Measurements from ENCODE around the gene CTNNA2. TPM values are rescaled to one million over a fixed set of nuclear protein-coding genes. Genes with fewer than 3 reads are reported as not detected.

CTNNA2 gene
- total RNA-seq, 1 experiment from 2014 or later: not detected

GRCh38 chr2:80073134-80073561, 560.3 kb downstream of the CTNNA2 start:
- CTCF ChIA-PET: no interaction called here
- TF ChIP-seq EZH2 (IDR thresholded peaks at IDR 0.05; ENCODE audit: low read depth) (no peak), CTCF (conservative IDR thresholded peaks at IDR 0.05) (peak; percentile 77)
- BruUV-seq (replicated peaks): no TSS peak

DNA sequence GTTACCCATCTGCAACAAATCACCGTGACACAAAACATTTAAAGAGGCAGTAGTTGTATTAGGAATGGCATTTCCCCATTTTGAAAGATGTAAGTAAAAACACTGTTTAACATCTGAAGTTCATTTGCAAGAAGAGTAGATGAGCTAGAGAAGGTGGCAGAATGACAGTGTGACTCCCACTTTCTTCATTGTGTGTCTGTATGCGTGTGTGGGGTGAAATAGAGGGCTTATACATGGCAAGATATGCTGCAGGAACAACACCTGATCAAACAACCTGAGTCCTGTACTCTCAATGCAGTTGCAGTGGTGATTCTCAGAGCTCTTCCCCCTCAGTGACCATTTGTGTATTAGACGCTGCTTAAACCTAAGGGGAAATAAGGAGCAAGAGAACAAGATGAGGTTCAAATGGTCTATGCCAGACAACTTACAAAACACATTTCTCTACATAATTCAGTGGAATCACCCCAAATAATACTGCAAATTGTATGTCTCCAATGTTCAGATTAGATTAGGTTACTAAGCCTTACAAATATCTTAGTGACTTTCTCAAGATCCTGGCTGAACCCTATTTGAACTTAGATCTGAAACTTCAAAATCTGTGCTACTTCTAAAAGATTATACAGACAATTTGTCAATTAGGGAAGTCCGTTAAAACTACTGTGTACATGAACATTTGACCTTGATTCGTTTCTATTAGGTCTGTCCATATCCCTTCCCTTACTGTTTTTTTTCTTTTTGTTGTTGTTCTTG, 561.6 kb downstream of the CTNNA2 start:
- no peak overlapping the region for H2AFZ ChIP-seq
- peaks cover 13% of the 10 kb centered on the region; the same call in 1 of the 2 replicates for H3K27me3 ChIP-seq (ENCODE audit: insufficient read depth, low read depth)
- no peak overlapping the region for H3K27ac ChIP-seq
- no peaks in the 10 kb centered on the region for H3K9me2 ChIP-seq (ENCODE audit: insufficient read depth)
- no peaks in the 10 kb centered on the region for H3K4me1 ChIP-seq (replicated peaks; ENCODE audit: insufficient read depth)
- H3K4me2 ChIP-seq: no peak overlapping the region
- no peaks in the 10 kb centered on the region for H3K79me2 ChIP-seq (ENCODE audit: low read depth)
- POLR2A ChIA-PET (ENCODE audit: unreplicated experiment): no interaction called here
- H3K4me3 ChIP-seq: no peak overlapping the region
- no peak for DNase-seq
- H3K36me3 ChIP-seq (ENCODE audit: low read depth): no peaks in the 10 kb centered on the region
- no peaks in the 10 kb centered on the region for H3K9me3 ChIP-seq (ENCODE audit: insufficient read depth, low read depth)
- intact Hi-C loops (cut with micrococcal nuclease; ENCODE audit: unreplicated experiment): no loop called here
- H4K20me1 ChIP-seq (ENCODE audit: insufficient read depth): no peaks in the 10 kb centered on the region
- CTCF ChIA-PET: interaction anchor here (0.6 kb wide), 1 partner anchor 387 kb away, joined by 3 read pairs; no protein-coding TSS in a partner anchor
- TF ChIP-seq EZH2 (IDR thresholded peaks at IDR 0.05; ENCODE audit: low read depth) (no peak), CTCF (conservative IDR thresholded peaks at IDR 0.05) (no peak)
- no peaks in the 10 kb centered on the region for H3F3A ChIP-seq (ENCODE audit: insufficient read depth, low read depth)
- BruUV-seq (replicated peaks): no TSS peak

More at GRCh38 chr2:80073134-80073561, 560.3 kb downstream of the CTNNA2 start:
- Histone ChIP-seq H3K4me1 (replicated peaks; ENCODE audit: insufficient read depth) (no peaks in the 10 kb centered on the region), H4K20me1 (ENCODE audit: insufficient read depth) (no peaks in the 10 kb centered on the region), H2AFZ (no peak overlapping the region), H3K4me3 (no peak overlapping the region), H3K36me3 (ENCODE audit: low read depth) (no peaks in the 10 kb centered on the region), H3K9me3 (ENCODE audit: insufficient read depth, low read depth) (no peaks in the 10 kb centered on the region), H3K79me2 (ENCODE audit: low read depth) (no peaks in the 10 kb centered on the region), H3K27me3 (ENCODE audit: insufficient read depth, low read depth) (peaks cover 13% of the 10 kb centered on the region; the same call in 1 of the 2 replicates), H3K9me2 (ENCODE audit: insufficient read depth) (no peaks in the 10 kb centered on the region), H3K4me2 (no peak overlapping the region), H3F3A (ENCODE audit: insufficient read depth, low read depth) (no peaks in the 10 kb centered on the region), H3K27ac (no peak overlapping the region)
- intact Hi-C loops (cut with micrococcal nuclease; ENCODE audit: unreplicated experiment): no loop called here
- DNase-seq: peak in 1 of 2 experiments; percentile 14
- POLR2A ChIA-PET (ENCODE audit: unreplicated experiment): no interaction called here

GRCh38 chr2:80075719-80076118, 562.9 kb downstream of the CTNNA2 start:
- Histone ChIP-seq H3K27ac (no peak overlapping the region), H3K36me3 (ENCODE audit: low read depth) (no peaks in the 10 kb centered on the region), H3K9me3 (ENCODE audit: insufficient read depth, low read depth) (no peaks in the 10 kb centered on the region), H3K9me2 (ENCODE audit: insufficient read depth) (no peaks in the 10 kb centered on the region), H3K4me2 (no peak overlapping the region), H3K4me1 (replicated peaks; ENCODE audit: insufficient read depth) (no peaks in the 10 kb centered on the region), H3K27me3 (ENCODE audit: insufficient read depth, low read depth) (peaks cover 17% of the 10 kb centered on the region; the same call in 1 of the 2 replicates), H3F3A (ENCODE audit: insufficient read depth, low read depth) (no peaks in the 10 kb centered on the region), H4K20me1 (ENCODE audit: insufficient read depth) (no peaks in the 10 kb centered on the region), H3K79me2 (ENCODE audit: low read depth) (no peaks in the 10 kb centered on the region), H2AFZ (no peak overlapping the region), H3K4me3 (no peak overlapping the region)
- ChIA-PET CTCF (no interaction called here), POLR2A (ENCODE audit: unreplicated experiment) (no interaction called here)
- DNase-seq: no peak
- intact Hi-C loops (cut with micrococcal nuclease; ENCODE audit: unreplicated experiment): no loop called here
- no peak for TF ChIP-seq EZH2 (IDR thresholded peaks at IDR 0.05; ENCODE audit: low read depth)
- no peak for TF ChIP-seq CTCF (conservative IDR thresholded peaks at IDR 0.05)
- BruUV-seq (replicated peaks): no TSS peak

Data from PC-9 (cell line).